H1 (cell line): ENCODE results near the gene RGS6. TPM values are rescaled to one million over a fixed set of nuclear protein-coding genes. Genes with fewer than 3 reads are reported as not detected.

ENCODE experiments used
- CTCF ChIA-PET: fragments of 300-600 bp; sonication (Branson Sonifier 250); formaldehyde crosslinking; loops from one replicate; lab custom pipeline; 2021; ENCODE audit not compliant: partially characterized antibody; lab: Charles Lee
- POLR2A ChIA-PET: fragments of 300-600 bp; sonication (Branson Sonifier 250); formaldehyde crosslinking; loops from one replicate; lab custom pipeline; 2021; ENCODE audit warnings: inconsistent platforms; ENCODE audit not compliant: partially characterized antibody; lab: Charles Lee
- DNase-seq, 2 experiments: peaks; one replicate each; pipeline versions ENCODE4 v3.0.0 to v3.0.0-alpha.2; 2010 to 2022; ENCODE audit warnings: low spot score in 2 of 2, low read depth in 1 of 2, mixed read lengths in 1 of 2
- FAIRE-seq: peaks from 2 replicates; lab custom pipeline; 2011; peaks lifted over from hg19 to GRCh38; lab: Jason Lieb, UNC
- H2AFZ ChIP-seq: 2 replicates; pipeline ENCODE4 v1.8.1; 2012; ENCODE audit warnings: low read length, inconsistent platforms
- H2AK5ac ChIP-seq: 2 replicates; pipeline ENCODE4 v1.6.1; 2013; ENCODE audit warnings: low read depth, low read length
- H2BK120ac ChIP-seq: replicated peaks from 2 replicates; pipeline ENCODE3; 2013; ENCODE audit warnings: low read depth, low read length, inconsistent platforms
- H2BK12ac ChIP-seq: 2 replicates; pipeline ENCODE4 v1.6.1; 2013; ENCODE audit warnings: low read depth, low read length
- H2BK15ac ChIP-seq: 2 replicates; pipeline ENCODE4 v1.6.1; 2013; ENCODE audit warnings: low read length
- H2BK20ac ChIP-seq: 2 replicates; pipeline ENCODE4 v1.6.1; 2013; ENCODE audit warnings: low read length
- H2BK5ac ChIP-seq: 2 replicates; pipeline ENCODE4 v1.6.1; 2013; ENCODE audit warnings: low read depth, low read length
- H3K14ac ChIP-seq: 2 replicates; pipeline ENCODE4 v1.6.1; 2013; ENCODE audit warnings: inconsistent platforms; ENCODE audit not compliant: insufficient read length
- H3K18ac ChIP-seq: 2 replicates; pipeline ENCODE4 v1.6.1; 2013; ENCODE audit warnings: low read length; ENCODE audit errors: extremely low read depth
- H3K23ac ChIP-seq: 2 replicates; pipeline ENCODE4 v1.6.1; 2013; ENCODE audit warnings: inconsistent platforms; ENCODE audit not compliant: insufficient read length
- H3K23me2 ChIP-seq: 2 replicates; pipeline ENCODE4 v1.6.1; 2013; ENCODE audit warnings: low read depth, low read length
- H3K27ac ChIP-seq: 2 replicates; pipeline ENCODE4 v1.6.1; 2011; ENCODE audit warnings: low read depth, low read length, inconsistent platforms
- H3K27me3 ChIP-seq, 4 experiments: replicated peaks in 1 of 4; 1 replicate in 1 of 4; 2 replicates in 3 of 4; pipeline versions ENCODE4 v1.6.1 to v1.8.1; 2011 to 2013; ENCODE audit warnings: low read length in 3 of 4, mild to moderate bottlenecking in 3 of 4, inconsistent platforms in 2 of 4, mixed read lengths in 2 of 4, moderate library complexity in 1 of 4; ENCODE audit not compliant: control insufficient read depth in 3 of 4, insufficient read depth in 3 of 4; ENCODE audit errors: extremely low read depth in 1 of 4
- H3K36me3 ChIP-seq, 4 experiments: 2 replicates each; pipeline versions ENCODE4 v1.6.1 to v1.8.1; 2011 to 2013; ENCODE audit warnings: mild to moderate bottlenecking in 4 of 4, low read length in 3 of 4, moderate library complexity in 2 of 4, control low read depth in 1 of 4, inconsistent platforms in 1 of 4; ENCODE audit not compliant: insufficient read depth in 4 of 4, control insufficient read depth in 2 of 4
- H3K4ac ChIP-seq: replicated peaks from 2 replicates; pipeline ENCODE3; 2013; ENCODE audit warnings: low read length, low read depth, mixed read lengths, inconsistent platforms; ENCODE audit not compliant: insufficient read length
- H3K4me1 ChIP-seq, 4 experiments: replicated peaks in 1 of 4; 1 replicate in 1 of 4; 2 replicates in 3 of 4; pipeline versions ENCODE4 v1.6.1 to v1.8.1; 2011 to 2013; ENCODE audit warnings: low read length in 3 of 4, inconsistent platforms in 2 of 4, mixed read lengths in 1 of 4; ENCODE audit not compliant: insufficient read depth in 4 of 4, control insufficient read depth in 3 of 4
- H3K4me2 ChIP-seq, 2 experiments: 2 replicates each; pipeline versions ENCODE4 v1.6.1 to v1.8.1; 2011 to 2013; ENCODE audit warnings: low read depth in 2 of 2, low read length in 2 of 2, control low read depth in 1 of 2, inconsistent platforms in 1 of 2, mild to moderate bottlenecking in 1 of 2; ENCODE audit not compliant: insufficient read depth in 1 of 2
- H3K4me3 ChIP-seq, 4 experiments: fragments of 200-600, 300-600 bp in 1 of 4; sonication (generic), shearing (Covaris generic), sonication (Bioruptor Twin) in 1 of 4; 2 replicates each; pipeline versions ENCODE4 v1.5.1 to v1.8.1; 2011 to 2016; ENCODE audit warnings: low read length in 4 of 4, low read depth in 3 of 4, control low read depth in 2 of 4, inconsistent platforms in 2 of 4, mild to moderate bottlenecking in 2 of 4, mixed read lengths in 1 of 4, moderate library complexity in 1 of 4; ENCODE audit not compliant: insufficient read depth in 2 of 4; ENCODE audit errors: extremely low read depth in 1 of 4
- H3K56ac ChIP-seq: replicated peaks from 2 replicates; pipeline ENCODE3; 2013; ENCODE audit warnings: low read depth, mild to moderate bottlenecking, mixed read lengths, low read length, inconsistent platforms; ENCODE audit not compliant: insufficient read length
- H3K79me1 ChIP-seq: 2 replicates; pipeline ENCODE4 v1.6.1; 2013; ENCODE audit warnings: low read depth, low read length, control low read depth
- H3K79me2 ChIP-seq, 2 experiments: 2 replicates each; pipeline versions ENCODE4 v1.6.1 to v1.8.1; 2012 to 2013; ENCODE audit warnings: low read length in 2 of 2, mild to moderate bottlenecking in 2 of 2, inconsistent platforms in 1 of 2; ENCODE audit not compliant: insufficient read depth in 2 of 2, control insufficient read depth in 1 of 2
- H3K9ac ChIP-seq, 4 experiments: replicated peaks in 1 of 4; 1 replicate in 1 of 4; 2 replicates in 3 of 4; pipeline versions ENCODE4 v1.6.1 to v1.8.1; 2011 to 2013; ENCODE audit warnings: low read depth in 3 of 4, low read length in 3 of 4, control low read depth in 2 of 4, mild to moderate bottlenecking in 2 of 4, moderate library complexity in 2 of 4, inconsistent platforms in 1 of 4; ENCODE audit errors: extremely low read depth in 1 of 4
- H3K9me3 ChIP-seq, 2 experiments: 2 replicates each; pipeline versions ENCODE4 v1.6.1 to v1.8.1; 2012 to 2013; ENCODE audit warnings: mild to moderate bottlenecking in 2 of 2, moderate library complexity in 2 of 2, control low read depth in 1 of 2, inconsistent platforms in 1 of 2, low read depth in 1 of 2, low read length in 1 of 2, mixed read lengths in 1 of 2; ENCODE audit not compliant: insufficient read depth in 2 of 2
- H4K20me1 ChIP-seq, 2 experiments: replicated peaks in 1 of 2; 2 replicates each; pipeline versions ENCODE3 to v1.8.1; 2011 to 2013; ENCODE audit warnings: inconsistent platforms in 2 of 2, low read length in 2 of 2, mild to moderate bottlenecking in 1 of 2; ENCODE audit not compliant: insufficient read depth in 2 of 2, control insufficient read depth in 1 of 2
- H4K5ac ChIP-seq: 2 replicates; pipeline ENCODE4 v1.6.1; 2013; ENCODE audit warnings: low read length, low read depth, mixed read lengths, inconsistent platforms; ENCODE audit not compliant: insufficient read length
- H4K8ac ChIP-seq: 2 replicates; pipeline ENCODE4 v1.8.0; 2013; ENCODE audit warnings: mild to moderate bottlenecking, moderate library complexity, low read length, inconsistent platforms; ENCODE audit not compliant: insufficient read depth; ENCODE audit errors: extremely low read depth
- H4K91ac ChIP-seq: replicated peaks from 2 replicates; pipeline ENCODE3; 2013; ENCODE audit warnings: low read length, mixed read lengths, inconsistent platforms; ENCODE audit not compliant: insufficient read length
- ASH2L ChIP-seq: fragments of 200-600, 300-600 bp; sonication (generic); IDR thresholded peaks from one replicate; pipeline ENCODE4 v1.7.1; 2017; ENCODE audit warnings: low read length
- CBX5 ChIP-seq: fragments of 300-800, 300-1000 bp; sonication (generic); IDR thresholded peaks from 2 replicates; pipeline ENCODE4 v1.7.1; 2016; ENCODE audit warnings: antibody characterized with exemption, low read length, low read depth
- CHD2 ChIP-seq: IDR thresholded peaks from 2 replicates; pipeline ENCODE4 v1.6.1; 2012; ENCODE audit warnings: low read length, improper control_type of control experiment
- CTBP2 ChIP-seq: IDR thresholded peaks from 2 replicates; pipeline ENCODE4 v1.7.0; 2011; ENCODE audit warnings: borderline replicate concordance, mild to moderate bottlenecking, moderate library complexity, mixed read lengths, low read length; ENCODE audit not compliant: insufficient read depth, insufficient read length
- EP300 ChIP-seq, 2 experiments: IDR thresholded peaks; 1 replicate in 1 of 2; 2 replicates in 1 of 2; pipeline ENCODE4 v1.6.1; 2011 to 2012; ENCODE audit warnings: low read depth in 2 of 2, low read length in 2 of 2, mild to moderate bottlenecking in 2 of 2, borderline replicate concordance in 1 of 2, inconsistent platforms in 1 of 2, moderate library complexity in 1 of 2
- GTF2F1 ChIP-seq: IDR thresholded peaks from 2 replicates; pipeline ENCODE4 v1.6.1; 2012; ENCODE audit warnings: low read depth, low read length, improper control_type of control experiment, borderline replicate concordance
- POU5F1 ChIP-seq: IDR thresholded peaks from 2 replicates; pipeline ENCODE4 v1.6.1; 2011; ENCODE audit warnings: low read depth, mild to moderate bottlenecking, low read length, moderate library complexity
- RBBP5 ChIP-seq: IDR thresholded peaks from 2 replicates; pipeline ENCODE4 v1.7.1; 2012; ENCODE audit warnings: low read depth, mild to moderate bottlenecking, inconsistent platforms, low read length, moderate library complexity, borderline replicate concordance
- SIN3A ChIP-seq, 2 experiments: IDR thresholded peaks in 1 of 2; conservative IDR thresholded peaks in 1 of 2; 2 replicates each; pipeline ENCODE4 v1.6.1; 2011 to 2012; ENCODE audit warnings: low read length in 2 of 2, improper control_type of control experiment in 1 of 2, low read depth in 1 of 2, mild to moderate bottlenecking in 1 of 2
- SIRT6 ChIP-seq: IDR thresholded peaks from one replicate; pipeline ENCODE4 v1.7.1; 2012; ENCODE audit warnings: low read length, inconsistent platforms
- SP1 ChIP-seq: IDR thresholded peaks from 2 replicates; pipeline ENCODE4 v1.6.1; 2011; ENCODE audit warnings: low read depth, low read length
- SUZ12 ChIP-seq: fragments of 200-600 bp; sonication (generic); IDR thresholded peaks from 2 replicates; pipeline ENCODE4 v1.6.1; 2012; ENCODE audit warnings: mild to moderate bottlenecking, inconsistent platforms, low read length, moderate library complexity, mixed read lengths
- USF2 ChIP-seq: IDR thresholded peaks from 2 replicates; pipeline ENCODE4 v1.6.1; 2011; ENCODE audit warnings: low read length, improper control_type of control experiment
- ZNF274 ChIP-seq: IDR thresholded peaks from 2 replicates; pipeline ENCODE4 v1.7.0; 2012; ENCODE audit warnings: low read length, borderline replicate concordance; ENCODE audit errors: extremely low read depth
- WGBS, 2 experiments: shearing (Covaris generic) in 1 of 2; methylation state at CpG; one replicate each; pipeline versions ENCODE4 v1.1.6 to v1.1.7; 2013 to 2015; ENCODE audit warnings: low lambda C conversion rate in 2 of 2, mixed read lengths in 2 of 2, inconsistent platforms in 1 of 2, low coverage in 1 of 2, missing lambda C conversion rate in 1 of 2; ENCODE audit not compliant: insufficient replicate concordance in 2 of 2, insufficient coverage in 1 of 2, insufficient read length in 1 of 2; ENCODE audit errors: extremely low coverage in 1 of 2, missing lambda C conversion rate in 1 of 2; 5-methylcytosine and 5-hydroxymethylcytosine counted together
- polyA plus RNA-seq, 7 experiments: library from polyadenylated mRNA; depleted of rRNA in 3 of 7; stranded (reverse) in 5 of 7; unstranded in 2 of 7; fragments of >200 nt in 5 of 7; fragments of 200-250 nt in 2 of 7; gene quantifications; 1 replicate in 5 of 7; 2 replicates in 1 of 7; 4 replicates in 1 of 7; pipeline versions ENCODE4 v1.2.1 to v1.2.3, GENCODE V29; 2011 to 2013; ENCODE audit warnings: missing spikeins in 2 of 7, mixed read lengths in 2 of 7
- total RNA-seq: library from RNA; stranded (reverse); fragmentation: NEBNext Ultra II Directional; extraction: Animal tissue kit (Norgen Biotek cat#: 25700); gene quantifications from 2 replicates; pipeline ENCODE4 v1.2.1, GENCODE V29; 2021

Gene RGS6
- total and polyA plus RNA-seq, 2 of the 8 experiments (the other 6 are each of a cell fraction or from before 2014, with no cell fraction given), result 0.26 to 1.1 TPM

DNA sequence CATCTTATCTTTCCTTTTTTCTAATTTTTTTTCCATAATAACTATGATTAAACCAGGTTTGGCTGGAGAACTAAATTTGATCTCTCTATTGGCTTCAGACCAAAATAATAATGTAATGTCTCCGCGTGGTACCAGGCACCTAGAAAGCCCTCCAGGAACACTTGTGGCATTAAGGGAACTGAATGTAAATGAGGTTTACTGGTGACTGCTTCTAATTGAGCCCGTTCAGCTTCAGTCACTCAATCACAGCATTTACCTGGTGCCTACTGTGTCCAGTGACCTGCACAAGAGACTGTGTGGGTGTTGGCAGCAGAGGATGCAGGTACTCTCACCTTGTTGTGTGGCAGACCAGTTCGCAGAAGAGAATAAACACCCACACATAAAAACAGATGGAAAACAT, 659.2 kb downstream of the RGS6 start:
- no peak overlapping the region for H2BK15ac ChIP-seq
- no peak overlapping the region for H2AK5ac ChIP-seq
- H2BK120ac ChIP-seq, result no peak overlapping the region
- H3K4me2 ChIP-seq, result no peak overlapping the region
- H3K36me3 ChIP-seq, result no peaks in the 10 kb centered on the region
- no peaks in the 10 kb centered on the region for H3K4me1 ChIP-seq
- H3K27ac ChIP-seq, result no peak overlapping the region
- H3K9ac ChIP-seq, result no peak overlapping the region
- no peak overlapping the region for H3K18ac ChIP-seq
- H3K4me3 ChIP-seq, result no peak overlapping the region
- no peak overlapping the region for H2AFZ ChIP-seq
- no peak overlapping the region for H4K5ac ChIP-seq
- no peak overlapping the region for H4K91ac ChIP-seq
- H3K9me3 ChIP-seq, result no peaks in the 10 kb centered on the region; a peak in 1 of 4 replicates
- no peak overlapping the region for H3K56ac ChIP-seq
- no peaks in the 10 kb centered on the region for H3K23me2 ChIP-seq
- H2BK5ac ChIP-seq, result no peak overlapping the region
- no peak overlapping the region for H4K8ac ChIP-seq
- POLR2A ChIA-PET, result no interaction called here
- H2BK20ac ChIP-seq, result no peak overlapping the region
- FAIRE-seq, result no peak
- DNase-seq, result no peak
- no peaks in the 10 kb centered on the region for H4K20me1 ChIP-seq
- H3K27me3 ChIP-seq, result no peaks in the 10 kb centered on the region
- no peak overlapping the region for H3K14ac ChIP-seq
- no peaks in the 10 kb centered on the region for H3K79me2 ChIP-seq
- CTCF ChIA-PET, result no interaction called here
- no peak overlapping the region for H3K23ac ChIP-seq
- no peaks in the 10 kb centered on the region for H3K79me1 ChIP-seq
- H3K4ac ChIP-seq, result no peak overlapping the region
- no peak overlapping the region for H2BK12ac ChIP-seq
- 92% methylated on average over 4 of the region's 4 CpGs; no CpG with 5 or more reads in 1 of the 2 experiments for WGBS, 2 experiments
- TF ChIP-seq USF2 (no peak), CBX5 (no peak), EP300 (IDR thresholded peaks at IDR 0.05; ENCODE audit: borderline replicate concordance in 1 of 2, low read depth in 2 of 2, low read length in 2 of 2) (no peak), ASH2L (no peak), SUZ12 (no peak), CHD2 (no peak), CTBP2 (no peak), POU5F1 (no peak), GTF2F1 (no peak), RBBP5 (no peak), SP1 (no peak), ZNF274 (no peak), SIRT6 (no peak), SIN3A (conservative IDR thresholded peaks at IDR 0.05 in 1 of 2, IDR thresholded peaks at IDR 0.05 in 1 of 2; ENCODE audit: low read depth in 1 of 2, low read length in 2 of 2) (no peak)
